Gastrocnemius medialis (tissue), 4 donors: ENCODE measurements around the gene SULT2B1.

Experiments used
- CTCF ChIP-seq, 5 experiments: fragments of 450-650 bp in 3 of 5; fragments of 200-600 bp in 2 of 5; sonication (generic) in 2 of 5; IDR thresholded peaks in 4 of 5; conservative IDR thresholded peaks in 1 of 5; 1 replicate in 4 of 5; 2 replicates in 1 of 5; pipeline ENCODE4 v1.5.1; 2016 to 2019; ENCODE audit warnings: antibody characterized with exemption in 5 of 5, mild to moderate bottlenecking in 3 of 5, moderate library complexity in 3 of 5
- POLR2A ChIP-seq, 2 donors: fragments of 450-650 bp; IDR thresholded peaks; one replicate each; pipeline ENCODE4 v1.6.1; 2017; ENCODE audit warnings: antibody characterized with exemption in 2 of 2, mild to moderate bottlenecking in 2 of 2, moderate library complexity in 2 of 2

GRCh38 chr19:48516536-48516935 lies 35.4 kb upstream of the SULT2B1 start:
- TF ChIP-seq CTCF (IDR thresholded peaks at IDR 0.05 in 4 of 5, conservative IDR thresholded peaks at IDR 0.05 in 1 of 5) (no peak), POLR2A (IDR thresholded peaks at IDR 0.05) (no peak)
